ENCODE data around the gene CGREF1. TPM values are rescaled to one million over a fixed set of nuclear protein-coding genes. Genes with fewer than 3 reads are reported as not detected.

Gene CGREF1
- total RNA-seq, 1 experiment from 2014 or later, result 2.1 TPM

GRCh38 chr2:27077231-27077630 is 41.7 kb downstream of the CGREF1 start:
- Histone ChIP-seq H4K20me1 (ENCODE audit: control insufficient read depth, insufficient read depth, insufficient read length) (no peaks in the 10 kb centered on the region), H3K23ac (ENCODE audit: insufficient read length, low read depth, low read length) (no peak overlapping the region), H3K79me2 (ENCODE audit: insufficient read depth, low read length) (no peaks in the 10 kb centered on the region), H3K56ac (ENCODE audit: insufficient read length, low read depth, low read length) (no peak overlapping the region), H2BK15ac (ENCODE audit: low read depth, low read length) (no peak overlapping the region), H3K4ac (ENCODE audit: low read depth, low read length) (no peak overlapping the region), H3K79me1 (ENCODE audit: insufficient read depth, low read depth, low read length, poor library complexity, severe bottlenecking) (no peaks in the 10 kb centered on the region), H2BK5ac (ENCODE audit: insufficient read length, low read length) (no peak overlapping the region), H3K4me1 (ENCODE audit: insufficient read depth, low read length) (no peaks in the 10 kb centered on the region), H3K4me2 (ENCODE audit: insufficient read depth, insufficient read length, low read length) (no peak overlapping the region), H4K8ac (replicated peaks; ENCODE audit: insufficient read length, low read depth, low read length) (no peak overlapping the region), H3K27ac (ENCODE audit: insufficient read length, low read depth, low read length) (no peak overlapping the region), H3T11ph (ENCODE audit: low read length) (no peak overlapping the region), H4K5ac (ENCODE audit: insufficient read length, low read depth, low read length) (no peak overlapping the region), H3K9me3 (ENCODE audit: control insufficient read depth, low read depth, low read length) (no peaks in the 10 kb centered on the region), H2BK120ac (ENCODE audit: low read depth, low read length, poor library complexity, severe bottlenecking) (no peak overlapping the region), H3K27me3 (ENCODE audit: insufficient read depth, low read length) (no peaks in the 10 kb centered on the region), H3K9ac (ENCODE audit: extremely low read depth, insufficient read length, low read length) (no peak overlapping the region), H3K14ac (ENCODE audit: insufficient read depth, low read length) (no peak overlapping the region), H2AFZ (ENCODE audit: low read length) (no peak overlapping the region), H4K91ac (ENCODE audit: insufficient read length, low read depth, low read length) (no peak overlapping the region), H3K23me2 (ENCODE audit: insufficient read length, low read depth, low read length, poor library complexity, severe bottlenecking) (peaks cover 2% of the 10 kb centered on the region), H2BK20ac (ENCODE audit: low read depth, low read length, poor library complexity, severe bottlenecking) (no peak overlapping the region), H2BK12ac (ENCODE audit: insufficient read length, low read depth, low read length) (no peak overlapping the region), H2AK5ac (ENCODE audit: insufficient read length, low read length) (no peak overlapping the region), H3K18ac (ENCODE audit: insufficient read length, low read depth, low read length) (no peak overlapping the region)
- DNase-seq, result no peak
- no peak overlapping the region; a peak in 1 of 7 replicates for H3K27ac Mint-ChIP-seq
- no peak overlapping the region; a peak in 1 of 5 replicates for H3K4me3 Mint-ChIP-seq
- H3K36me3 Mint-ChIP-seq (ENCODE audit: insufficient read depth in 1 of 3, low read depth in 3 of 3), result no peaks in the 10 kb centered on the region
- TF ChIP-seq CTCF (conservative IDR thresholded peaks at IDR 0.05), result no peak
- H3K27me3 Mint-ChIP-seq (ENCODE audit: low read depth), result peaks cover 20% of the 10 kb centered on the region
- H3K4me1 Mint-ChIP-seq, result peaks cover 23 to 37% of the 10 kb centered on the region in 2 experiments
- no CpG with 5 or more reads among the region's 7 CpGs for WGBS (ENCODE audit: extremely low coverage, insufficient read length, low lambda C conversion rate)
- no peaks in the 10 kb centered on the region for H3K9me3 Mint-ChIP-seq

All from H9 (cell line).